HG02852 (cell line): ENCODE data around the gene TXK.
A peak's percentile ranks its signal among the peaks of the same experiment; 100 is the strongest.

ENCODE experiments used
- ATAC-seq: cut with Tn5 transposase; IDR thresholded peaks from one replicate; pipeline ENCODE4 v1.9.1; 2021; ENCODE audit warnings: mild to moderate bottlenecking, moderate library complexity; ENCODE audit not compliant: unreplicated experiment

Gene TXK

GRCh38 chr4:48027653-48028052 lies 106.4 kb downstream of the TXK start:
- peak; percentile 85 for ATAC-seq

GRCh38 chr4:48025005-48025404 lies 109.0 kb downstream of the TXK start:
- ATAC-seq, result no peak

- ATAC-seq, result no peak
Observed at GRCh38 chr4:48024522-48024921, 109.5 kb downstream of the TXK start.

- no peak for ATAC-seq
Observed at GRCh38 chr4:48022192-48022799, 111.8 kb downstream of the TXK start.

- no peak for ATAC-seq
Observed at GRCh38 chr4:48021100-48021499, 113.0 kb downstream of the TXK start.

GRCh38 chr4:48018112-48018511 lies 115.9 kb downstream of the TXK start:
- ATAC-seq, result no peak

GRCh38 chr4:48017108-48017571 lies 116.9 kb downstream of the TXK start:
- peak; percentile 27 for ATAC-seq
